HepG2 (cell line): ENCODE results near the gene CLASP2. TPM values are rescaled to one million over a fixed set of nuclear protein-coding genes. Genes with fewer than 3 reads are reported as not detected.
A peak's percentile ranks its signal among the peaks of the same experiment; 100 is the strongest.

Source experiments
- ATAC-seq: fragments of 200-7000 bp; cut with Tn5 transposase; 3 replicates; pipeline ENCODE4 v1.9.1; 2020; ENCODE audit warnings: mild to moderate bottlenecking, moderate library complexity
- BruUV-seq: library from RNA; stranded (reverse); fragments of 400-500 nt; replicated peaks from 2 replicates; lab custom pipeline; 2021; lab: Mats Ljungman, UMichigan
- CTCF ChIA-PET: fragments of 300-600 bp; formaldehyde crosslinking; extraction: SDS; loops from one replicate; lab custom pipeline; 2021; ENCODE audit warnings: low total read pairs, inconsistent platforms, low intra/inter-chr PET ratio; lab: Yijun Ruan, JAX
- POLR2A ChIA-PET: fragments of 350-600 bp; sonication (Branson Sonifier 250); formaldehyde crosslinking; loops from one replicate; lab custom pipeline; 2020; ENCODE audit warnings: antibody characterized with exemption, inconsistent platforms; lab: Yijun Ruan, JAX
- DNase-seq: peaks from one replicate; pipeline ENCODE4 v3.0.0-alpha.2; 2015; ENCODE audit warnings: low spot score
- FAIRE-seq: peaks from 3 replicates; lab custom pipeline; 2011; peaks lifted over from hg19 to GRCh38; lab: Jason Lieb, UNC
- H2AFZ ChIP-seq: one replicate; pipeline ENCODE4 v1.6.1; 2011; ENCODE audit warnings: low read length, inconsistent platforms
- H3K27ac ChIP-seq: fragments of 300-600 bp; 3 replicates; pipeline ENCODE4 v1.8.0; 2011; ENCODE audit warnings: mixed run types, mild to moderate bottlenecking, mixed read lengths, low read length, inconsistent platforms; ENCODE audit not compliant: insufficient read depth; ENCODE audit errors: extremely low read length
- H3K27me3 ChIP-seq, 2 experiments: fragments of 200-600 bp in 1 of 2; 2 replicates in 1 of 2; 3 replicates in 1 of 2; pipeline versions ENCODE4 v1.6.0 to v1.8.0; 2011; ENCODE audit warnings: low read length in 2 of 2, mild to moderate bottlenecking in 2 of 2, moderate library complexity in 2 of 2, inconsistent platforms in 1 of 2; ENCODE audit not compliant: insufficient read depth in 2 of 2, control insufficient read depth in 1 of 2
- H3K36me3 ChIP-seq, 2 experiments: fragments of 200-600 bp in 1 of 2; replicated peaks in 1 of 2; 2 replicates in 1 of 2; 3 replicates in 1 of 2; pipeline versions ENCODE4 v1.5.1 to v1.8.0; 2011; ENCODE audit warnings: low read length in 2 of 2, inconsistent platforms in 1 of 2; ENCODE audit not compliant: insufficient read depth in 2 of 2, control insufficient read depth in 1 of 2
- H3K4me1 ChIP-seq: 2 replicates; pipeline ENCODE4 v1.5.1; 2012; ENCODE audit warnings: low read length, inconsistent platforms; ENCODE audit not compliant: insufficient read depth
- H3K4me2 ChIP-seq: 2 replicates; pipeline ENCODE4 v1.6.0; 2011; ENCODE audit warnings: low read depth, low read length, inconsistent platforms
- H3K4me3 ChIP-seq, 3 experiments: fragments of 200-600 bp in 1 of 3; sonication (generic), shearing (Covaris generic) in 1 of 3; replicated peaks in 1 of 3; 2 replicates each; pipeline ENCODE4 v1.5.1; 2011 to 2016; ENCODE audit warnings: low read length in 3 of 3, inconsistent platforms in 2 of 3, low read depth in 2 of 3, mild to moderate bottlenecking in 2 of 3, control low read depth in 1 of 3, mixed read lengths in 1 of 3; ENCODE audit not compliant: insufficient read depth in 1 of 3
- H3K79me2 ChIP-seq: one replicate; pipeline ENCODE4 v1.6.1; 2011; ENCODE audit warnings: low read length, inconsistent platforms; ENCODE audit not compliant: insufficient read depth
- H3K9ac ChIP-seq: 2 replicates; pipeline ENCODE4 v1.6.0; 2011; ENCODE audit warnings: mild to moderate bottlenecking, low read depth, low read length, inconsistent platforms; ENCODE audit not compliant: insufficient read depth
- H3K9me3 ChIP-seq: 2 replicates; pipeline ENCODE4 v1.5.1; 2012; ENCODE audit warnings: mild to moderate bottlenecking, low read length
- H4K20me1 ChIP-seq: 2 replicates; pipeline ENCODE4 v1.6.0; 2011; ENCODE audit warnings: inconsistent platforms, mild to moderate bottlenecking, low read length, moderate library complexity; ENCODE audit not compliant: insufficient read depth
- ARNTL ChIP-seq: sonication (generic); formaldehyde crosslinking; IDR thresholded peaks from 2 replicates; pipeline ENCODE4 v1.4.0; 2020; ENCODE audit warnings: mild to moderate bottlenecking, missing genetic modification reagents
- ELF1 ChIP-seq: sonication (generic); formaldehyde crosslinking; IDR thresholded peaks from 2 replicates; pipeline ENCODE4 v1.4.0; 2020; ENCODE audit warnings: missing genetic modification reagents
- NR2F6 ChIP-seq, 2 experiments: IDR thresholded peaks; 2 replicates each; pipeline ENCODE4 v1.6.1; 2016; ENCODE audit warnings: antibody characterized with exemption in 1 of 2, mild to moderate bottlenecking in 1 of 2
- ZFY ChIP-seq: sonication (generic); formaldehyde crosslinking; IDR thresholded peaks from 2 replicates; pipeline ENCODE4 v1.4.0; 2020; ENCODE audit warnings: missing genetic modification reagents
- ZNF17 ChIP-seq: sonication (generic); formaldehyde crosslinking; IDR thresholded peaks from 2 replicates; pipeline ENCODE4 v1.5.0; 2020; ENCODE audit warnings: mild to moderate bottlenecking, missing genetic modification reagents
- ZSCAN25 ChIP-seq: sonication (generic); formaldehyde crosslinking; IDR thresholded peaks from 2 replicates; pipeline ENCODE4 v1.8.0; 2022; ENCODE audit warnings: mild to moderate bottlenecking, missing genetic modification reagents
- WGBS: methylation state at CpG from one replicate; pipeline ENCODE4 v1.1.6; 2017; ENCODE audit warnings: low lambda C conversion rate; 5-methylcytosine and 5-hydroxymethylcytosine counted together
- in situ Hi-C: cut with HindIII; loops from 2 replicates; pipeline ENCODE4 v1.10.0; 2017; ENCODE audit warnings: low pct_unique_long_range_greater_than_20kb; ENCODE audit not compliant: extremely low pct_ligation_motif_present
- intact Hi-C: fragments of 100-400 bp; cut with micrococcal nuclease; formaldehyde crosslinking; loops from one replicate; pipeline ENCODE4 v1.10.0; 2022; ENCODE audit not compliant: unreplicated experiment
- polyA plus RNA-seq, 8 experiments: library from polyadenylated mRNA; depleted of rRNA in 3 of 8; stranded (reverse) in 7 of 8; unstranded in 1 of 8; fragments of >200 nt; fragmentation: Illumina TruSeq in 4 of 8; extraction: Trizol in 4 of 8; gene quantifications; 2 replicates each; pipeline versions ENCODE4 v1.2.1 to v1.2.3, GENCODE V29; 2011 to 2016; ENCODE audit warnings: low read depth in 4 of 8, missing spikeins in 1 of 8, mixed read lengths in 1 of 8; ENCODE audit not compliant: insufficient read depth in 1 of 8
- total RNA-seq, 5 experiments: library from RNA; depleted of rRNA; stranded (reverse); fragments of >200 nt; fragmentation: Illumina TruSeq; extraction: Trizol; gene quantifications; 2 replicates each; pipeline ENCODE4 v1.2.3, GENCODE V29; 2016; ENCODE audit warnings: low read depth in 1 of 5
- TF ChIP-seq, protein P1 (sequence below), 2 experiments: sonication (generic) in 1 of 2; formaldehyde crosslinking in 1 of 2; IDR thresholded peaks; 2 replicates each; pipeline versions ENCODE4 v1.4.0 to v1.6.1; 2016 to 2020; ENCODE audit warnings: borderline replicate concordance in 1 of 2, low read depth in 1 of 2, mild to moderate bottlenecking in 1 of 2, missing genetic modification reagents in 1 of 2
- TF ChIP-seq, protein P2 (sequence below): IDR thresholded peaks from 2 replicates; pipeline ENCODE4 v1.4.0; 2020; ENCODE audit warnings: mild to moderate bottlenecking, missing genetic modification reagents
- TF ChIP-seq, protein P3 (sequence below): sonication (generic); IDR thresholded peaks from 2 replicates; pipeline ENCODE4 v1.6.1; 2016; ENCODE audit warnings: low read depth, borderline replicate concordance
- TF ChIP-seq, protein P4 (sequence below): IDR thresholded peaks from 2 replicates; pipeline ENCODE4 v1.6.1; 2016; ENCODE audit warnings: mild to moderate bottlenecking

CLASP2 gene
- total and polyA plus RNA-seq, 2 of the 13 experiments (the other 11 are each of a cell fraction or from before 2014, with no cell fraction given) = 15.7 to 34.8 TPM

DNA sequence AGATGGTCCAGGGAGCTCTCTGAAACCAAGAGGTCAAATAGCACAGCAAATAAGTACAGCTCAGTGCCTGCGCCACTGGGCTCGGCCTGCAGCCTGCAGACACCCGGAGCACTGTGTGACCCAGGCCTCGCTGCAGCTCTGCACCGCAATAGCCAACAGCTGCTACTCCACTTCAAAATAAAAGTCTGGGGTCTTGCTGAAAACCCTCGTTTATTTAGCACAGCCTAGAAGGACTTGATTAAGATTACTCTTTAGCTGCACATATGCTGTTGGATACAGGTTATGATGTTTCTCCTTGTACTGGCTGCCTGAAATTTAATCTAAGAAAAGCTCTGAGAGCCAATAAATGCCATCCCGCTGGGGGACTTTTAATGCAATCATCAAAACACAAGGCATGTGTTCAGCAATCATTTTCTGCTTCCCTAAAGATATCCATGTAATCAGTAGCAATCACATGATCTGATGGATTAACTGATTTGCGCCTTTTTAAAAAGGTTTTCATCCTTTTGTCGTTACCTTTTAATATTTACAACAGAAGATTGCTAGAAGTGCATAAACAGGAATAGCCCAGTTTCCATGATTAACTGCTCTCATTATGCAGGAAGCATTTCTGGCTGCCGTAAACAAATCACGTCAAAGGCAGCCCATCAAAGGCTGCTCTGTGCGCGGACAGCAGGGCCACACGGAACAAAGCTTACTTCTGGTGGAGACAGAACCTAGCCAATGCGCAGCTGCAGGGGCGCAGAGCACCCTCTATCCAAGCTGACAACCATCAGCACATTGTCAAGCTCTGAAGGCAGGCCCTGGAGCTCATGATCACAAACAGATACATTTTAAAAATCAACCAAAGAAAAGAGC, 58.8 kb downstream of the CLASP2 start:
- H3K4me1 ChIP-seq = peaks cover 16% of the 10 kb centered on the region
- WGBS = 14% methylated on average over 16 of the region's 16 CpGs
- no peaks in the 10 kb centered on the region for H3K27me3 ChIP-seq
- H3K9me3 ChIP-seq = no peaks in the 10 kb centered on the region
- no peak for FAIRE-seq
- peaks cover 7% of the 10 kb centered on the region for H3K79me2 ChIP-seq
- peak; percentile 100 for ATAC-seq
- peak overlapping the region; percentile 60 for H2AFZ ChIP-seq
- ChIA-PET CTCF (no interaction called here), POLR2A (interaction anchor here (1.3 kb wide), 1 partner anchor 14 kb away, joined by 3 read pairs; no protein-coding TSS in a partner anchor)
- H3K4me3 ChIP-seq = peak overlapping the region; percentile 47 to 60 (median 48)
- peak; percentile 64 for DNase-seq
- no TSS peak for BruUV-seq
- peak overlapping the region; percentile 67 for H3K4me2 ChIP-seq
- intact Hi-C loops = no loop called here
- no peaks in the 10 kb centered on the region for H3K36me3 ChIP-seq
- peak overlapping the region; percentile 50 for H3K27ac ChIP-seq
- in situ Hi-C loops = no loop called here
- H3K9ac ChIP-seq = peak overlapping the region; percentile 56
- no peaks in the 10 kb centered on the region for H4K20me1 ChIP-seq
- TF ChIP-seq ARNTL (CRISPR knock-in tag) (0 out of 2 replicates have a peak, but pooled peaks have one; percentile 46), ZFY (peak; percentile 71), NR2F6 (IDR thresholded peaks at IDR 0.05) (no peak), NR2F6 (CRISPR knock-in tag; IDR thresholded peaks at IDR 0.05) (0 out of 2 replicates have a peak, but pooled peaks have one; percentile 32), ELF1 (0 out of 2 replicates have a peak, but pooled peaks have one; percentile 19), ZNF17 (CRISPR knock-in tag) (0 out of 2 replicates have a peak, but pooled peaks have one; percentile 39), ZSCAN25 (no peak)
- TF ChIP-seq, protein P1, sequence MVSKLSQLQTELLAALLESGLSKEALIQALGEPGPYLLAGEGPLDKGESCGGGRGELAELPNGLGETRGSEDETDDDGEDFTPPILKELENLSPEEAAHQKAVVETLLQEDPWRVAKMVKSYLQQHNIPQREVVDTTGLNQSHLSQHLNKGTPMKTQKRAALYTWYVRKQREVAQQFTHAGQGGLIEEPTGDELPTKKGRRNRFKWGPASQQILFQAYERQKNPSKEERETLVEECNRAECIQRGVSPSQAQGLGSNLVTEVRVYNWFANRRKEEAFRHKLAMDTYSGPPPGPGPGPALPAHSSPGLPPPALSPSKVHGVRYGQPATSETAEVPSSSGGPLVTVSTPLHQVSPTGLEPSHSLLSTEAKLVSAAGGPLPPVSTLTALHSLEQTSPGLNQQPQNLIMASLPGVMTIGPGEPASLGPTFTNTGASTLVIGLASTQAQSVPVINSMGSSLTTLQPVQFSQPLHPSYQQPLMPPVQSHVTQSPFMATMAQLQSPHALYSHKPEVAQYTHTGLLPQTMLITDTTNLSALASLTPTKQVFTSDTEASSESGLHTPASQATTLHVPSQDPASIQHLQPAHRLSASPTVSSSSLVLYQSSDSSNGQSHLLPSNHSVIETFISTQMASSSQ (IDR thresholded peaks at IDR 0.05; ENCODE audit: low read depth) = no peak
- TF ChIP-seq, protein P1 (CRISPR knock-in tag; IDR thresholded peaks at IDR 0.05; ENCODE audit: borderline replicate concordance) = no peak; the same call in 1 of the 2 replicates
- TF ChIP-seq, protein P2, sequence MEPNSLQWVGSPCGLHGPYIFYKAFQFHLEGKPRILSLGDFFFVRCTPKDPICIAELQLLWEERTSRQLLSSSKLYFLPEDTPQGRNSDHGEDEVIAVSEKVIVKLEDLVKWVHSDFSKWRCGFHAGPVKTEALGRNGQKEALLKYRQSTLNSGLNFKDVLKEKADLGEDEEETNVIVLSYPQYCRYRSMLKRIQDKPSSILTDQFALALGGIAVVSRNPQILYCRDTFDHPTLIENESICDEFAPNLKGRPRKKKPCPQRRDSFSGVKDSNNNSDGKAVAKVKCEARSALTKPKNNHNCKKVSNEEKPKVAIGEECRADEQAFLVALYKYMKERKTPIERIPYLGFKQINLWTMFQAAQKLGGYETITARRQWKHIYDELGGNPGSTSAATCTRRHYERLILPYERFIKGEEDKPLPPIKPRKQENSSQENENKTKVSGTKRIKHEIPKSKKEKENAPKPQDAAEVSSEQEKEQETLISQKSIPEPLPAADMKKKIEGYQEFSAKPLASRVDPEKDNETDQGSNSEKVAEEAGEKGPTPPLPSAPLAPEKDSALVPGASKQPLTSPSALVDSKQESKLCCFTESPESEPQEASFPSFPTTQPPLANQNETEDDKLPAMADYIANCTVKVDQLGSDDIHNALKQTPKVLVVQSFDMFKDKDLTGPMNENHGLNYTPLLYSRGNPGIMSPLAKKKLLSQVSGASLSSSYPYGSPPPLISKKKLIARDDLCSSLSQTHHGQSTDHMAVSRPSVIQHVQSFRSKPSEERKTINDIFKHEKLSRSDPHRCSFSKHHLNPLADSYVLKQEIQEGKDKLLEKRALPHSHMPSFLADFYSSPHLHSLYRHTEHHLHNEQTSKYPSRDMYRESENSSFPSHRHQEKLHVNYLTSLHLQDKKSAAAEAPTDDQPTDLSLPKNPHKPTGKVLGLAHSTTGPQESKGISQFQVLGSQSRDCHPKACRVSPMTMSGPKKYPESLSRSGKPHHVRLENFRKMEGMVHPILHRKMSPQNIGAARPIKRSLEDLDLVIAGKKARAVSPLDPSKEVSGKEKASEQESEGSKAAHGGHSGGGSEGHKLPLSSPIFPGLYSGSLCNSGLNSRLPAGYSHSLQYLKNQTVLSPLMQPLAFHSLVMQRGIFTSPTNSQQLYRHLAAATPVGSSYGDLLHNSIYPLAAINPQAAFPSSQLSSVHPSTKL (CRISPR knock-in tag) = peak; percentile 30; the same call in 1 of the 2 replicates
- TF ChIP-seq, protein P3, sequence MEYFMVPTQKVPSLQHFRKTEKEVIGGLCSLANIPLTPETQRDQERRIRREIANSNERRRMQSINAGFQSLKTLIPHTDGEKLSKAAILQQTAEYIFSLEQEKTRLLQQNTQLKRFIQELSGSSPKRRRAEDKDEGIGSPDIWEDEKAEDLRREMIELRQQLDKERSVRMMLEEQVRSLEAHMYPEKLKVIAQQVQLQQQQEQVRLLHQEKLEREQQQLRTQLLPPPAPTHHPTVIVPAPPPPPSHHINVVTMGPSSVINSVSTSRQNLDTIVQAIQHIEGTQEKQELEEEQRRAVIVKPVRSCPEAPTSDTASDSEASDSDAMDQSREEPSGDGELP = peak; percentile 91
- TF ChIP-seq, protein P4, sequence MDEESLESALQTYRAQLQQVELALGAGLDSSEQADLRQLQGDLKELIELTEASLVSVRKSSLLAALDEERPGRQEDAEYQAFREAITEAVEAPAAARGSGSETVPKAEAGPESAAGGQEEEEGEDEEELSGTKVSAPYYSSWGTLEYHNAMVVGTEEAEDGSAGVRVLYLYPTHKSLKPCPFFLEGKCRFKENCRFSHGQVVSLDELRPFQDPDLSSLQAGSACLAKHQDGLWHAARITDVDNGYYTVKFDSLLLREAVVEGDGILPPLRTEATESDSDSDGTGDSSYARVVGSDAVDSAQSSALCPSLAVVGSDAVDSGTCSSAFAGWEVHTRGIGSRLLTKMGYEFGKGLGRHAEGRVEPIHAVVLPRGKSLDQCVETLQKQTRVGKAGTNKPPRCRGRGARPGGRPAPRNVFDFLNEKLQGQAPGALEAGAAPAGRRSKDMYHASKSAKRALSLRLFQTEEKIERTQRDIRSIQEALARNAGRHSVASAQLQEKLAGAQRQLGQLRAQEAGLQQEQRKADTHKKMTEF (CRISPR knock-in tag) = peak; percentile 35; the same call in 1 of the 2 replicates
